Measurements from ENCODE around the gene E2F4.

GRCh38 chr16:67226804-67227566 is 35.0 kb downstream of the E2F4 start, which contains the start of gene TMEM208:
- TF ChIP-seq CTCF (IDR thresholded peaks at IDR 0.05) = peak; percentile 13
- no peak for TF ChIP-seq EZH2 (IDR thresholded peaks at IDR 0.05; ENCODE audit: borderline replicate concordance, insufficient read depth, low read depth, low read length, poor library complexity, severe bottlenecking)
